Measurements from ENCODE around the gene RND3.

Gene RND3, protein sequence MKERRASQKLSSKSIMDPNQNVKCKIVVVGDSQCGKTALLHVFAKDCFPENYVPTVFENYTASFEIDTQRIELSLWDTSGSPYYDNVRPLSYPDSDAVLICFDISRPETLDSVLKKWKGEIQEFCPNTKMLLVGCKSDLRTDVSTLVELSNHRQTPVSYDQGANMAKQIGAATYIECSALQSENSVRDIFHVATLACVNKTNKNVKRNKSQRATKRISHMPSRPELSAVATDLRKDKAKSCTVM

DNA sequence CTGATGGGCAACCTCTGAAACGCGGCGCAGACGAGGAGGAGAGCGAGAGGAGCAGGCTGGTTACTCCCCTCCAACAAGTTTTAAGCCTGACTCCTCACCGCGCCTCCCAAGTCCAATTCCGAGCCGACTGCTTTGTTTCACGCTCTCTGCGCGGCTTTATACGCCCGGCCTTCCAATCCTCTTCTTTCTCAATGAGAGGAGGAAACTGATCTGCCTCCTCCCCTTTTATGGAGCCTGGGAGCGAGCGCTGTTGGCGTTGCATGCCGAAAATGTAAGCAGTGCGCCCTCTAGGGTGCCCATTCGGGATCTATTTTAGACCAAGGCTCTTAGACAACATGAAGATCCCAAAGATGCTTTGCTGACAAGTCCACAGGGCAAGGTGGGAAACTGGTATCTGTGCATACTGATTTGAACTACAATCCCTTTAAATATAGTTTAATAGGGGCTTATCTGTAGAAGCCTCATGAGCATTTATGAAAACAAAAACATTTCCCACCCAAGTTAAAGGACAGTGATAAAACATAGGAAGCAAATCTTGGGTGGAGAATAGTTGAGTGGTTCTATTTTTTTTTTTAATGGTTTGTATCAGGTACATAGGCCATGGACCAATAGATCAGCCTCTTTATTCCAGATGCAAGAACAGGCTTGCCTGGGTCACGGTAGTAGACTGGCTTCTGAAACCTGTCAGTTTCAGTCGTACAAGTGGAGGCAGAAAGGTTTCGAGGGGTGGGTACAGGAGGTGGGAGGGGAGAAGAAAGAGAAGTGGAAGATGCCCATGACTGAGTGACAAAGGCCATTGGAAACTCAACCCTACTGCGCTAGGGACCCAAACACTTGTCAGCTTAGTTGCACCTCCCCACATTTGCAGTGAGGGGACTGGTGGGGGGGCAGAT lies at the start of gene RND3:
Gene RND3 (minus strand): TSS at position 131 of the 893 bp plus-strand sequence. CDS start 250 bp downstream, outside the sequence.
- DNase-seq (ENCODE audit: low read depth), result no peak

DNA sequence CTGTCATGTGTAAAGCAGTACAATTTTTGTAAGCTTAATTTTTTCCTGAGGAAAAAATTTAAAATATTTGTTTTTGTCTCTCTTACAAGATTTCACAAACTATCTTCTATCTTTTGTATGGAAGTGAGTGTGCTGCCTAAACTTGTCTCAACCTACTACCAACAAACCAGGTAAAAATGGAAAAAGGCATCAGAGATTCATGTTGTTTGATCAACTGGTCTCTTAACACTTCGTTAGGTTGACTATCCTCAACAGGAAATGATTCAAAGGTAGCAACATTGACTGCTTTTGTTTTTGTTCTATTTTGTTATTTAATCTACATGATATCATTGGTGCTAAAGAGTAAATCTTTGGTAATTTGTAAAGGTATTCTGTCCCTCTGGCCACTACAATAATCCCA lies 47.7 kb upstream of the RND3 start:
- no peak for DNase-seq (ENCODE audit: low read depth)

DNA sequence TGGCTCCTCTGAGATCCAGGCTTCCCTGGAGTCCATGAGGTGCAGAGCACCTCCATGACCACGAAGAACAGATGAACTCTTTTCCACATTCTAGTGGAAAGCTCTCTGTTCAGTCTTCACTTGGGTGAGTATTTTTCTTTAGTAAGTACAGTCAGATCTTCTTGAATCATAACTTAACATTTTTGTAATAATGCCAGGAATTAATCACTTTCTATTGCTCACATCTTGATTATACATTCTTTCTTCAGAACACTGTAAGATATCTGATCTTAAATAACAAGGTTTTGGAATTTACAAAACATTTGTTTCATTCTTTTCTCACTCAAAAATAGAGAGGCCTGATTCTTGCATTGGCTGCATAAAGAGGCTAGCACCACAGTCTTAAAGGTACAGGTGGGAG lies 45.4 kb upstream of the RND3 start:
- DNase-seq (ENCODE audit: low read depth), result no peak

DNA sequence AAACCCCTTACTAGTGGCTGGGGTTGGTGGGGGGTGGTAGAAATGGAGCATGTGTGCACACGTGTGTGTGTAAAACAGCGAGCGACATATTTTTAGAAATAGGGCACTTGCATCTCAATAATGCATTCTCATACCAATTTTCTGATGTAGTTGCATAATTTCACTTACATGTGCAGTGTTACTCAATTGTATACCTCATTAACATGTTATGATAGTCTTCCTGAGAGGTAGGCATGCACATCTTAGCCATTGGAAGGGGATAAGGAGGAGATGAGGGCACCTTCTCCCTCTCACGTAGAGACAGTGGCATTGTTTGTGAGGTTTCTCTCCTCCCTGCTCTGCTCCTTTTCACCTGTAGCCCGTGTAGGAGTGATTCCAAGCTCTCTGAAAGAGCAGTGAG lies 44.6 kb upstream of the RND3 start:
- no peak for DNase-seq (ENCODE audit: low read depth)

DNA sequence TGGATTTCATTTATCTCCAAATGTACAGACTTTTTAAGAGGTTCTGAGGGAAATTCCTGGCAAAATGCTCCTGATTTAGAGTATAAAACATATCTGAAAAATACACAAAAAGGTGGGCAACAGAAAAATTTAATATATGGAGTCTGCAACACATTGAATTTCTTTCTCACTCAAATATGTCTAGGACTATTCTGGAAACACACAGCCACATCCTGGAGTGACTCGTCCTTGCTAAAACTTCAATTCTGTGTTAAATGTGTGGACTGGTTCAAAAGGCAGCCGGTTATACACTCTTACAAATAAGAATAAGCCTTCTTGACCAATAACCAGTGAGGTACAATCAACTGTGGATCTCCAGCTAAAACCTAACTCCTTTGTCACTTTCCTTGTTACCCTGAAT lies 44.1 kb upstream of the RND3 start:
- no peak for DNase-seq (ENCODE audit: low read depth)

DNA sequence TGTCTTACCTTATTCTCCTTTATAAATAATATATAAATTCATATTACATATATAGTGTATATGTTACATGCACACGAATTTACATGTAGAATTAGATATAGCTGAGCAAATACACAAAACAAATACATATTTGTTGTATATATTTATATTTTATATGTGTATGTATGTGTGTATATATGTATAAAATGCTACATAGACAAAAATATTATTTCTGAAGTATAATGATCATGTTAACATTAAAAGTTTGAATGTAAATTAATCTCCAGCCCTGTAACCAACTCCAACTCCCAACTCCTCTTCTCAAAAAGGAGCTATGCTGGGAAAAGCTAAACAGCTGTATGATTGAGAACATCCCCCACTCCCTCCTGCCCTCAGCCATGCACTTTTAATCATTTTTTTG lies 42.7 kb upstream of the RND3 start:
- no peak for DNase-seq (ENCODE audit: low read depth)

DNA sequence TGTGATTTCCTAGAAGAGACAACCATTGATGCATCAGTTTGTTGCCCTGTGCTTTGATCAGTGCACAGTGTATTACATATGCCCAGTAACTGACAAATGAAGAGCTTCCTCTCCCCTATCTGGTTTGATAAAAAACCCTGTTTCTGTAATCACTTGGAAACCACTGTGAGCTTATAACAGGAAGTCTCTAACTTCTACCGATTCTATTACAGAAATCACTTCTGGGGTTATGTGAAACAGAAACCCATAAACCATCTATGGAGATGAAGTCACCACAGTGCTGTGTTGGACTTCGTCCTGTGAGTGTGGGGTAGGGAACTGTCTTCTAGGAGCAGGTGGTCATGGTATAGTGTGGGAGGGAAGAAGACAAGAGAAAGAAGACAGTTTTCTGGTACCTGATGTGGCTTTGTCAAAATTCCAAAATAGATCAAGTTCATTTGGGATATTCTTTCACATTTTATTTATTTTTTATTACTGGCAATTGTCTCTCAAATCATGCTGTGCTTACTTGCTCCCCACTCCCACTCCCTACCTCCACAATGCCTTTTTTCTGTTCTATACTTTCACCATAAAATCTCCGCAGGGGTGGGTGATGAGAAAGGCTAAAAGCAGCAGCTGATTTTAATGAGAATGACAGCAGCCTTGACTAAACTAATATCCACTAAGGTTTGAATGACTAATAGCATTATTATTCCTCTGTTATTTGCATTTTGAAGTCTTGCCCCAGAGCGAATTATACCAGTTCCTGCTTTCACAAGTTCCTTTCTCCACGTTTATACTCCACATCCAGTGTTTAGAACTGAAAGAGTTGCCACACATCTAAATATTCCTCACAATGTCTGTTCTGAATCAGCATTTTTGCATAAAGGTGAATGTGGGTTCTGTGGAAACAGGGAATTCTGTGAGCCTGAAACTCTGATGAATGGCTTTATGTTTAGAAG lies 41.7 kb upstream of the RND3 start:
- DNase-seq (ENCODE audit: low read depth), result no peak

DNA sequence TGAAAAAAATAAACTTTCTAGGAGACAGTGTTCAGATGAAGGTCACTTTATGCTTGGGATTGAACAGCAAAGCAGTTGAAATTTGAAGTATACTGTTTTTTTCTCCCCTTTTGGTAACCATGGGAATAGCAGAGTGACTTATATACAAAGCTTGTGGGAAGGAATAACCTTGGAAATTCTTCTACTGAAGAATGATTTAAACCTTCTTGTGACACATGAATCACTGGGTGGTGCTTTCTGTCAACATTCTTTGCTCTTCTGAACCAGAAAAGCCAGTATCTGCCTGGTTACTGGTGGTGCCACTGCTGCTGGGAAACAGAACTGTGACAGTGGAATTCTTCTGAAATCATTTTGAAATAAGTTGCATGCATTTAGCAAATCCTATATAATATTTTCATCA lies 39.4 kb upstream of the RND3 start:
- no peak for DNase-seq (ENCODE audit: low read depth)

DNA sequence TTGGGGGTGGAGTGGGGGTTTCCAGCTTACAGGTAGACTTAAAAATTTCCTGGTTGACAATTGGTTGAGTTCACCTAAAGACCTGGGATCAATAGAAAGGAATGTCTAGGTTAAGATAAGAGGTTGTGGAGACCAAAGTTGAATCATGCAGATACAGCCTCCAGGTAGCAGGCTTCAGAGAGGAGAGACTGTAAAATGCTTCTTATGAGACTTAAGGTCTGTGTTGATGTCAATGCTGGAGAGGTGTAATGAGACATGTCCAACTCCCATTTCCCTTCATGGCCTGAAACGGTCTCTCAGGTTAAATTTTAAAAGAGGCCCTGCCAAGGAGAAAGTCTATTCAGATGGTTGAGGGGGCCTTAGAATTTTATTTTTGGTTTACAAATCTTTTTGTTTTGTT lies 38.5 kb upstream of the RND3 start:
- no peak for DNase-seq (ENCODE audit: low read depth)

DNA sequence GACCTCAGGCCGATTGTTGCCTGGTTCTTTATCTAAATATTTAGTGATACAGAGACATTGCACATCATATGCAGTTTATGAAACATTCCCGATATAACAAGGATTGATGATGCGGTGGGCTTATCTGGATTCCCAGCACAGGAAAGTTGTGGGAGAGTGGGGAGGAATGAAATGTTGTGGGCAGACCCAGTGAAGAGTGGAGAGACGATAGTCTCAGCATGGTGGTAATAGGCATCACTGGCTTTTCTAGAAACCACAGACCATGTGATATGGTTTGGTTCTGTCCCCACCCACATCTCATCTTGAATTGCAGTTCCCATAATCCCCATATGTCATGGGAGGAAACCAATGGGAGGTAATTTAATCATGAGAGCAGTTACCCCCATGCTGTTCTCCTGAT lies 34.8 kb upstream of the RND3 start:
- no peak for DNase-seq (ENCODE audit: low read depth)

DNA sequence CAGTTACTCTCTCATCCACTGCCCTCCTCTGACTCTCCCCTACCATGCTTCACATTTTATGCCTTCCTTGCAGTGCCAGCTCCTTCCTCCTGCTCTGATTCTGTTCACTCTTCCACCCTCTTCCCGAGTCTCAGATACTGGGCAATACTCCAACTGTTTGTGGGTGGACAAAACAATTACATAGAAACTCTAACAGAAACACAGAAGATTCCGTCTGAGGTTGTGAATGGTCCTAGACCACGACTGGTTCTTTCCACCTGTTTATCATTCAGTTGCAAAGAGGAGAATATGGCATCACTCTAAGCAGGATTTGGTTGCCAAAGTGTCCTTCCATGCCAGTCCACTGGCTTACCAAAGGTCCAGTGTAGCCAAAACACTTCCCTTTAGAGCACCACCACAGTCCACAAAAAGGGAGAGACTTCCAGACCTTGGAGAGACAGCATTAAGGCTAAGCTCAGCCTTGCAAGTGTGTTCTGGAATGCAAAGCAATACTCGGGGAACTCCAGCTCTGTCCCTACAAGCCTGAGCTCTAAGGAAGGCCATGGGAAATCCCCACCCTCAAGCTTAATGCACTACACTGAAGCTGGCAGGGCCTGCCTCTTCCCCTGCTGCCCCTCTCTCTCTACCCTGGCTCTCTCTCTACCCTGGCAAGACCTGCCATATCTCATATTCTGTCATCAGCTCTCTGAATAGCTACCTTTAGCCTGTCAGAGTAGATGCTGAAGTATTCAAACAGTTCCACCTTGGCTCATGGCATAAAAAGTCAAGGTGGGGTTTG lies 33.6 kb upstream of the RND3 start:
- no peak for DNase-seq (ENCODE audit: low read depth)

DNA sequence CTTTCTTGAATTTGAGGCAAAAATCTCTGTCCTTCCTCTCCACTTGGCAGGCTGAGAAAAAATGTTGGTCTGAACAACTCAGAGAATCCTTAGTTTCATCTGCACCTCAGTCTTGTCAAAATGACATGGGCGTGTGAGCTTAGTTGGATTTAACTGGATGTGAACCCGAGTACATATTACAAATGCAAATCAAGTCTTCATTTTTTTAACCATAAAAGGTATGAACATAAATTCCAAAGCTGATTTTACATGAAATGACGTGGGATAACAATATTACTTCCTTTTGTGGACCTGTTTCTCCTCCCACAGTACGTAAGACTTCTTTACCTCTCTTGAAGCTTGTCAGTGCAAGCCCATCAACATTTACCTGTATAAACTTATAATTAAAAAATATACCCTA lies 32.6 kb upstream of the RND3 start:
- DNase-seq (ENCODE audit: low read depth), result no peak

DNA sequence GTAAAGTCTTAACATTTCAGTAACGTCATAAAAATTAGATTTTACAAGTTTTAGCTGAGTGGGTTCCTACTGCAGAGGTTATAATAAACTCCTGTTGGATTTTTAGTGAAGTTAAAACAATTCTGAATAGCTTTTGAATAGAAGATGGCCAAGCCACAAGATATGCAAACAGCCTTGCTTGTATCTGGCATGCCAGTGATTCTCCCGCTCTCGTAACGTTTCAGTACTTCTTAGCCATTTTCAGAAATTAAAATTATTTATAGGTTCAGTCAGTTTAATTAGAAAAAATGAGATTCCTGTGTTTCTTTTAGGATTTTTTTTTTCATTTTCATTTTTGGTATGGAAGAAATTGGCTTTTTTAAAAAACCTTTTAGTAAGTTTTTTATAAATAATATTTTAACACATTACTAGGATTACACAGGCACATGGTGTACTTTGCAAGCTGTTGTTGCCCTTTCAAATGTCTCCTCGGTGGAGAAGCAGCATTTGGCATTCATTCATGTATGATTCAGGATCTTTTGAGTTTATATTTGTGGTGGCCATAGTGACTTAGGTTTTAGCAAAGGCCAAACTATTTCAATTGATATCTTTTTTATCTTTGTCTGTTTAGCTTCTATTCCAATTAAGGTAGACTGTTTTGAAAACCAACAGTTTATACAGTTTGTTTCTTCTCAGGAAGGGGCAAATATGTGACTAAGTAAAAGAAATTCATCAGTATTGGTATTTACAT lies 30.6 kb upstream of the RND3 start:
- DNase-seq (ENCODE audit: low read depth), result no peak

DNA sequence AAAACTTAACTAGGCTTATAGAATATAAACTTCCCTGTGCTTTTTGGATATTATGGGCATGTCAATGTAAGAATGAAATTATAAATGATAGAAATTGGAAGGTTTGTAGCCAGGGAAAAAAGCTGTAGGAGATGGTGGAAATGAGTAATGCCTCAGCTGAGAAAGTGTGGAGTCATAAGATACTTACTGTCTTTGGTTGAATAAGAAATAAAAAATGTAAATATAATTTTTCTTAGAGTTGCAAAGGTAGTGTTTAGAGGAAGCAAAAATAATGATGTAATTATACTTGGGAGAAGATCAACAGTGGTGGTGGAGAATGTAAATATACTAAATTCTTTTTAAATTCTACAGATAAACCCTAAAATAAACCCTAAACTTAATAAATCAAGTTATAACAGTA lies 26.2 kb upstream of the RND3 start:
- no peak for DNase-seq (ENCODE audit: low read depth)

DNA sequence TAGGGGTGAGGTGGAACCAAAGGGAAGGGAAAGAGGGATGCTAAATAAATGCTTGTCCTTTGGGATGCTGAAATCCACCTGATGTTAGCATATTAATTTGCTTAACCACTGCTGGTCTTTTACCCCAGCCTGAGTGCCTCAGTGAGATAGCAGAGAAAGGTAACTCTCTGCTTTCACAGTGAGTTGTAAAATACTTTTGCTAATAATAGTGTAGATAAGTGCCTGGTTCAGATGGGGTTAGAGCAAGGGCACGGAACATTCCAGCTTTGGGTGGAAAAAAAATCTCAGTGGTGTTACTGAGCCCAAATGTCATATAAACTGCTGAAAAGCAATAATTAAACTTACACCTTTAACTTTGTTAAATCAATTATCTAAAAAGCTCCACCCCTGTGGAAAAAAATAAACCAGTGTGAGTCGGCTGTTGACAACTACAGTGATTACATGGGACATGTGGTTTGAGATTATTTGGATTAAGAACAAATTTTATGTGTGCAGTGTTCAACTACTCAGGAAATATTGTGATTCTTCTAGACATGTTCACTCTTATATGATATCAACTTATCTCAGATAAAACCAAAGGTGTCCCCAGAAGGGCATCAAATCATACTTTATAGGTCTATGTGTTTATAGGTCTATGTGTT lies 21.1 kb upstream of the RND3 start:
- no peak for DNase-seq (ENCODE audit: low read depth)

DNA sequence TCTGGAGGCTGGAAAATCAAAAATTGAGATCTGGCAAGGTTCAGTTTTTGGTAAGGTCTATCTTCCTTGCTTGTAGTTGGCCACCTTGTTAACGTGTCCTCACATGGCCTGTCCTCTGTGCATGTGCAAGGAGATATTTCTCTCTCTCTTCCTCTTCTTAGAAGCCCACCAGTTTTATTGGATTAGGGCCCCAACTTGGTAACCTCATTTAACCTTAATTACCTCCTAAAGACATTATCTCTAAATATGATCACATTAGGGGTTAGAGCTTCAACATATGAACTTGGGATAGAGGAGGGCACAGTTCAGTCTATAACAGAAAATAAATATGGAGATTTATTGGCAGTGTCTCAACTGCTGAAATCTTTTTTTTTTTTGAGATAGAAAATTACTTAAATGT lies 19.6 kb upstream of the RND3 start:
- DNase-seq (ENCODE audit: low read depth), result no peak

DNA sequence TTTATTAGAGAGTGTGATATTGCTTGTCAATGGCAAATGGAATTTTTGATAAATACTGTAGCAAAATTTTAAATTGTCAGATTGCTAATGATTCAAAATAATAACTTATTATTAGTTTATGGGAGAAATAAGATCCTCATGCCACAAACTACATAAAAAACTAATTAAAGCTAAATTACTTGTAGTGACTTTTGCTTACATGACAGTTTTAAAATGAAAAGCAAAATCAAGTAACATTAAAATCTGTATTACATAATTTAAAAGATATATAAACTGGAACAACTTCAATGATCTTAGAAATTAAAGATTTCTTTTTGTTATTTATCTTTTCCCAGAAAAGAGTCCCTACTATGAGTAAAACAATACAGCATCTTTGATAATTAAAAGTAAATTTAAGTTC lies 17.7 kb upstream of the RND3 start:
- DNase-seq (ENCODE audit: low read depth), result no peak

DNA sequence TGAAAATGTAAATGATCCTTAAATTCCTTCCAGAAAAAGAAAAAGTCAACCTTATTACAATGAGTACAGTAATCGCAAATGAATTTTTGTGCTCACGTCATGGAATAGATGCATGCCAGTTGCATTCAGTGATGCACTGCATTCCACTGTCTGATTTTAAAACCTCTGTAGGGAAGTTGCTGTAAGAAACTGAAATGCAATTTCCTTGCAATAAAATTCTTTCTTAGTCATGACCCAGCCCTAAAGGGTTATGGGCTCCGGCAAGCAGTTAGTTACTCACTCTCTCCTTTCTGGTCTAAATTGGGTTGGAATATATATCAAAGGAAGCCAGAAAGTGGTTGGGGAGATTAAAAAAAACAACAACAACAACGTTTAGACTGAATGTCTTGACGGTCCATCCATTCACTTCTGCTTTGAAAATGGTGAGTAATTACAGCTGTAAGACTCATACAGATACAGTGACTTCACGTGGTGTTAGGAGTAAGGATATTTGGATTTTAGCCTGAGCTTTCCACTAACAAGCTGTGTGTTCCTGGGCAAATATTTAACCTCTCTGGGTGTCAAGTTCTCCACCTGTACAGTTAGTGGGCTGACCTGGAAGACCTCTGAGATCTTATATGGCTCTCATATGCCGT lies 8.6 kb upstream of the RND3 start:
- no peak for DNase-seq (ENCODE audit: low read depth)

DNA sequence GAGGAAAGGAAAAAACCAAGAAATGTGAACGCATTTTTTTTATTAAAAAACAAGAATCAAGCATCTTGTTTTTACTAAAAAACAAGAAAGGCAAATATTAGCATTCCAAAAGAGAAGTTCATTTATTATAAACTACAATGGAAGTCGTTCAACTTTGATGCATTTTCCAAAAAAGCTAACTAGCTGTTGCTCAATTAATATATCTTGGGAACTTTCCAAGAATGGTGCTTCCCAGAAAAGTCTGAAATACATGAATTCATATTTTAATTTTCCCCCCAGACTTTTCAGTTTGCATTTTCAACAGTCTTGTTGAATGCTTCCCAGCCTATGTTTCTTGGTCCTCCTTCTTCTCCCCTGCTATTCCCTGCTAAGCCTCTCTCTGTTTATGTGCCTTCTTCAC lies 7.5 kb upstream of the RND3 start:
- DNase-seq (ENCODE audit: low read depth), result no peak

Data from stimulated activated CD8-positive, alpha-beta memory T cell treated with anti-CD3 and anti-CD28 coated beads, Interleukin-12 subunit alpha, Interleukin-12 subunit beta, amount 100 ng/mL, for 1 hour (primary cell).